Hepatocyte (in vitro differentiated cells): ENCODE data around the gene IL10RA.

Experiments
- EZH2 ChIP-seq: fragments of 200-600 bp; sonication (generic); IDR thresholded peaks from 2 replicates; pipeline ENCODE4 v1.6.1; 2016; ENCODE audit warnings: antibody characterized with exemption, mild to moderate bottlenecking, borderline replicate concordance
- EZH2phosphoT487 ChIP-seq: fragments of 200-600 bp; sonication (generic); IDR thresholded peaks from one replicate; pipeline ENCODE4 v1.6.1; 2018; ENCODE audit warnings: antibody characterized with exemption, mild to moderate bottlenecking, low read depth, moderate library complexity; ENCODE audit not compliant: unreplicated experiment, severe bottlenecking
- TF ChIP-seq, protein P1 (sequence below): fragments of 200-600 bp; sonication (generic); IDR thresholded peaks from 2 replicates; pipeline ENCODE4 v1.5.1; 2016; ENCODE audit warnings: antibody characterized with exemption, mild to moderate bottlenecking; ENCODE audit not compliant: poor library complexity

DNA sequence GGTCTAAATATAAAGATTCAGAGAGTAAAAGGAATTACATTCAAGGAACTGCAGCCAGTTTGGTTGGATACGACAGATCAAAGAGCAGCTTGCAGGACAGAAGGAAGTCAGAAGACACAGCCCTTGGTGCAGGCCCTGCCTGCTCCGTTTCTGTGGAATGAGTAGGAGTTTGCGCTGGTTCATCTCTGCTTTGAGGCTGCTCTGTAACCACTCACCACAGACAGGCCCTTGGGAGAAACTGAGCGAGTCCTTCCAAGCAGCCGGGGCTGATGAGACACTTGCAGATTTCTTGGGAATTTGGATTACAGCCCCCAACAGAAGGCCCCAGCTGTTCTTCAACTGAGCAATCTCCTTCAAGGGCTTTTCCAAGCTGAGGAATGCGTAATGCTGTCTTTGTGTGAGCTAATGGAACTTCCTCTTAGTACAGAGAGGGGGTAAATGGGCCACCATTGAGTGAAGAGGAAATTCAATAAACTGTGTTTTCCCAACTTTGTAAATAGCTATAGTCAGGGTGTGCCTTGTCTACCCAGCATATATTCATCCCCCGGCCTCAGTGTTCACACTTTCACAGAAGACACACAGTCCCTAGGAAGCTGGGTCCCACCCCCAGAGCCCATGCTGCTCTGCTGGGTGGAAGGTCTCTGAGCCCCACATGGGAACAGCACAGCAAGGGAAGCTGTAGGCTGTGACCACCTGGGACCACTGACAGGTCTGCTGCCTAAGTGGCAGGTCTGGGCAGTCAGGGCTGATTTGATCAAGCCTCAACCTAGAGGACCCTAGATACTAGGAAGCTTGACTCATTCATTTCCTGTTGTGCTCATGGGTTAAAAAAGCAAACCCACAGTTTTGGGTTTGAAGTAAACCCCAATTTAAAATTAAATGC lies 16.6 kb downstream of the IL10RA start:
- TF ChIP-seq, protein P1, sequence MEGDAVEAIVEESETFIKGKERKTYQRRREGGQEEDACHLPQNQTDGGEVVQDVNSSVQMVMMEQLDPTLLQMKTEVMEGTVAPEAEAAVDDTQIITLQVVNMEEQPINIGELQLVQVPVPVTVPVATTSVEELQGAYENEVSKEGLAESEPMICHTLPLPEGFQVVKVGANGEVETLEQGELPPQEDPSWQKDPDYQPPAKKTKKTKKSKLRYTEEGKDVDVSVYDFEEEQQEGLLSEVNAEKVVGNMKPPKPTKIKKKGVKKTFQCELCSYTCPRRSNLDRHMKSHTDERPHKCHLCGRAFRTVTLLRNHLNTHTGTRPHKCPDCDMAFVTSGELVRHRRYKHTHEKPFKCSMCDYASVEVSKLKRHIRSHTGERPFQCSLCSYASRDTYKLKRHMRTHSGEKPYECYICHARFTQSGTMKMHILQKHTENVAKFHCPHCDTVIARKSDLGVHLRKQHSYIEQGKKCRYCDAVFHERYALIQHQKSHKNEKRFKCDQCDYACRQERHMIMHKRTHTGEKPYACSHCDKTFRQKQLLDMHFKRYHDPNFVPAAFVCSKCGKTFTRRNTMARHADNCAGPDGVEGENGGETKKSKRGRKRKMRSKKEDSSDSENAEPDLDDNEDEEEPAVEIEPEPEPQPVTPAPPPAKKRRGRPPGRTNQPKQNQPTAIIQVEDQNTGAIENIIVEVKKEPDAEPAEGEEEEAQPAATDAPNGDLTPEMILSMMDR: no peak
- TF ChIP-seq EZH2 (no peak), EZH2phosphoT487 (no peak)
